ENCODE data around the gene EAPP.
"Not testable (repeated sequence)": the region's sequence is repeated elsewhere in the genome, so short reads cannot be mapped to it uniquely, and the experiment has no call there.

GRCh38 chr14:34562037-34562775, 22.7 kb upstream of the EAPP start:
- TF ChIP-seq CTCF (conservative IDR thresholded peaks at IDR 0.05); ZFX (IDR thresholded peaks at IDR 0.05): not testable (repeated sequence)
